ENCODE data around the gene LMTK2. TPM values are rescaled to one million over a fixed set of nuclear protein-coding genes. Genes with fewer than 3 reads are reported as not detected.
A peak's percentile ranks its signal among the peaks of the same experiment; 100 is the strongest.

The LMTK2 gene
- total and polyA plus RNA-seq, 2 experiments from 2014 or later: 6.1 to 30.8 TPM

GRCh38 chr7:98227939-98228338, 121.3 kb downstream of the LMTK2 start:
- H3K27ac Mint-ChIP-seq: peak overlapping the region; percentile 67; the same call in 1 of the 2 replicates
- no peaks in the 10 kb centered on the region for H3K4me1 ChIP-seq (ENCODE audit: insufficient read depth)
- no peaks in the 10 kb centered on the region for H3F3A ChIP-seq (replicated peaks; ENCODE audit: low read depth)
- H3K4me2 ChIP-seq: no peak overlapping the region
- no peak for TF ChIP-seq EZH2phosphoT487 (IDR thresholded peaks at IDR 0.05; ENCODE audit: unreplicated experiment)
- TF ChIP-seq POLR2AphosphoS5 (IDR thresholded peaks at IDR 0.05; ENCODE audit: low read depth): no peak
- no peak for TF ChIP-seq CREB1 (CRISPR knock-in tag; IDR thresholded peaks at IDR 0.05; ENCODE audit: low read depth)
- TF ChIP-seq, protein P1, sequence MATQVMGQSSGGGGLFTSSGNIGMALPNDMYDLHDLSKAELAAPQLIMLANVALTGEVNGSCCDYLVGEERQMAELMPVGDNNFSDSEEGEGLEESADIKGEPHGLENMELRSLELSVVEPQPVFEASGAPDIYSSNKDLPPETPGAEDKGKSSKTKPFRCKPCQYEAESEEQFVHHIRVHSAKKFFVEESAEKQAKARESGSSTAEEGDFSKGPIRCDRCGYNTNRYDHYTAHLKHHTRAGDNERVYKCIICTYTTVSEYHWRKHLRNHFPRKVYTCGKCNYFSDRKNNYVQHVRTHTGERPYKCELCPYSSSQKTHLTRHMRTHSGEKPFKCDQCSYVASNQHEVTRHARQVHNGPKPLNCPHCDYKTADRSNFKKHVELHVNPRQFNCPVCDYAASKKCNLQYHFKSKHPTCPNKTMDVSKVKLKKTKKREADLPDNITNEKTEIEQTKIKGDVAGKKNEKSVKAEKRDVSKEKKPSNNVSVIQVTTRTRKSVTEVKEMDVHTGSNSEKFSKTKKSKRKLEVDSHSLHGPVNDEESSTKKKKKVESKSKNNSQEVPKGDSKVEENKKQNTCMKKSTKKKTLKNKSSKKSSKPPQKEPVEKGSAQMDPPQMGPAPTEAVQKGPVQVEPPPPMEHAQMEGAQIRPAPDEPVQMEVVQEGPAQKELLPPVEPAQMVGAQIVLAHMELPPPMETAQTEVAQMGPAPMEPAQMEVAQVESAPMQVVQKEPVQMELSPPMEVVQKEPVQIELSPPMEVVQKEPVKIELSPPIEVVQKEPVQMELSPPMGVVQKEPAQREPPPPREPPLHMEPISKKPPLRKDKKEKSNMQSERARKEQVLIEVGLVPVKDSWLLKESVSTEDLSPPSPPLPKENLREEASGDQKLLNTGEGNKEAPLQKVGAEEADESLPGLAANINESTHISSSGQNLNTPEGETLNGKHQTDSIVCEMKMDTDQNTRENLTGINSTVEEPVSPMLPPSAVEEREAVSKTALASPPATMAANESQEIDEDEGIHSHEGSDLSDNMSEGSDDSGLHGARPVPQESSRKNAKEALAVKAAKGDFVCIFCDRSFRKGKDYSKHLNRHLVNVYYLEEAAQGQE (IDR thresholded peaks at IDR 0.05; ENCODE audit: unreplicated experiment): no peak
- TF ChIP-seq ZNF114 (CRISPR knock-in tag; IDR thresholded peaks at IDR 0.05): no peak
- no peak for TF ChIP-seq ETS1 (IDR thresholded peaks at IDR 0.05)
- no peak for TF ChIP-seq EZH2 (IDR thresholded peaks at IDR 0.05; ENCODE audit: low read depth, unreplicated experiment)
- TF ChIP-seq STAT1 (IDR thresholded peaks at IDR 0.05; ENCODE audit: unreplicated experiment): no peak
- no peak for TF ChIP-seq NANOG (IDR thresholded peaks at IDR 0.05; ENCODE audit: borderline replicate concordance)
- no peak for TF ChIP-seq JUNB (IDR thresholded peaks at IDR 0.05; ENCODE audit: unreplicated experiment)
- TF ChIP-seq ZNF462 (CRISPR knock-in tag; IDR thresholded peaks at IDR 0.05): no peak
- TF ChIP-seq ZNF331 (CRISPR knock-in tag; IDR thresholded peaks at IDR 0.05; ENCODE audit: low read depth): no peak
- TF ChIP-seq CTCF (conservative IDR thresholded peaks at IDR 0.05; ENCODE audit: low read depth in 2 of 2): no peak
- no peak overlapping the region for H3K4me3 Mint-ChIP-seq
- no peak overlapping the region for H3K4me3 ChIP-seq
- no peaks in the 10 kb centered on the region for H3K36me3 ChIP-seq (ENCODE audit: insufficient read depth)
- no peak overlapping the region for H2AFZ ChIP-seq
- no peaks in the 10 kb centered on the region for H3K27me3 ChIP-seq (ENCODE audit: insufficient read depth)
- no peaks in the 10 kb centered on the region for H3K4me1 Mint-ChIP-seq
- H3K79me2 ChIP-seq (replicated peaks; ENCODE audit: insufficient read depth): no peaks in the 10 kb centered on the region
- H3K36me3 Mint-ChIP-seq (ENCODE audit: low read depth): no peaks in the 10 kb centered on the region
- no peaks in the 10 kb centered on the region for H3K9me2 ChIP-seq (ENCODE audit: insufficient read depth)
- H3K27me3 Mint-ChIP-seq (ENCODE audit: insufficient read depth, low read depth, poor library complexity): peaks cover 10% of the 10 kb centered on the region
- H3K27ac ChIP-seq (ENCODE audit: low read depth): no peak overlapping the region
- DNase-seq (ENCODE audit: low spot score): no peak
- no peaks in the 10 kb centered on the region for H3K9me3 Mint-ChIP-seq
- no peak for ATAC-seq
- no peaks in the 10 kb centered on the region for H4K20me1 ChIP-seq (replicated peaks; ENCODE audit: insufficient read depth)
